Measurements from ENCODE around the gene MT1HL1.

GRCh38 chr1:237033804-237034203, 29.6 kb upstream of the MT1HL1 start:
- TF ChIP-seq CTCF (IDR thresholded peaks at IDR 0.05; ENCODE audit: low read depth, low read length, poor library complexity, severe bottlenecking): no peak
- TF ChIP-seq EZH2phosphoT487 (IDR thresholded peaks at IDR 0.05; ENCODE audit: borderline replicate concordance, low read length): no peak
